PFSK-1 (cell line): ENCODE results near the gene AATK.

ENCODE experiments used
- FOXP2 ChIP-seq: optimal IDR thresholded peaks from 2 replicates; pipeline ENCODE3; 2011; ENCODE audit warnings: borderline replicate concordance, control low read depth, inconsistent platforms; ENCODE audit not compliant: insufficient read depth; ENCODE audit errors: extremely low read length, extremely low read depth
- POLR2AphosphoS5 ChIP-seq: IDR thresholded peaks from 2 replicates; pipeline ENCODE4 v1.6.1; 2012; ENCODE audit warnings: low read depth, mild to moderate bottlenecking, control low read depth, low read length, moderate library complexity
- REST ChIP-seq, 2 experiments: IDR thresholded peaks; 2 replicates each; pipeline versions ENCODE4 v1.6.1 to v1.8.0; 2011 to 2012; ENCODE audit warnings: low read depth in 2 of 2, low read length in 2 of 2, control low read depth in 1 of 2, inconsistent platforms in 1 of 2, mild to moderate bottlenecking in 1 of 2, moderate library complexity in 1 of 2; ENCODE audit not compliant: insufficient read depth in 1 of 2
- TAF1 ChIP-seq: IDR thresholded peaks from 2 replicates; pipeline ENCODE4 v1.6.1; 2012; ENCODE audit warnings: low read length, control low read depth, borderline replicate concordance; ENCODE audit not compliant: insufficient read depth

GRCh38 chr17:81186203-81186602, 20.2 kb upstream of the AATK start:
- TF ChIP-seq POLR2AphosphoS5 (no peak), FOXP2 (no peak), TAF1 (no peak), REST (IDR thresholded peaks at IDR 0.05; ENCODE audit: insufficient read depth in 1 of 2, low read depth in 2 of 2, low read length in 2 of 2) (no peak)
